ENCODE data around the gene ROMO1. TPM values are rescaled to one million over a fixed set of nuclear protein-coding genes. Genes with fewer than 3 reads are reported as not detected.

The ROMO1 gene
- total RNA-seq, 1 experiment from 2014 or later, result 207 TPM

DNA sequence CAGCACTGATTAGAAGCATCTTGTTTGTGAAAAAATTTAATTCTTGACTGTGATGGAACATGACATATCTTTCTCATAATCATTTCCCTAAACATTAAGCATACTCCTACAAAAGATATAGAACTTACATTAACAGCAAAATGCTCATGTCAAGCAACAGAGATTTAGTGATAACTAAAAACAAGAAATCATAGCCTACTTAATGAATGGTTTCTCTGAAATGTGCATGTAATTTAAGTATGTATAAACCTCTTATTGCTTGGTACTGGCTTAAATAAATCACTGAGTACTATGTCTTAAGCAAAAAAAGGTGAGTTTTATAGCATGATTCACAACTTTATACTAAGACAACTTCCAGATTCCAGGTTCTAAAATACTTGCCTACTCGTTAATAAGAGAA lies 9.3 kb downstream of the ROMO1 start:
- Histone ChIP-seq H3K9me3 (ENCODE audit: control insufficient read depth, low read depth, low read length) (no peaks in the 10 kb centered on the region), H2BK120ac (ENCODE audit: low read depth, low read length, poor library complexity, severe bottlenecking) (no peak overlapping the region), H2AK5ac (ENCODE audit: insufficient read length, low read length) (no peak overlapping the region), H4K8ac (replicated peaks; ENCODE audit: insufficient read length, low read depth, low read length) (no peak overlapping the region), H3K18ac (ENCODE audit: insufficient read length, low read depth, low read length) (no peak overlapping the region), H3K4ac (ENCODE audit: low read depth, low read length) (no peak overlapping the region), H3K56ac (ENCODE audit: insufficient read length, low read depth, low read length) (no peak overlapping the region), H2BK20ac (ENCODE audit: low read depth, low read length, poor library complexity, severe bottlenecking) (no peak overlapping the region), H3K27ac (ENCODE audit: insufficient read length, low read depth, low read length) (no peak overlapping the region), H3K4me2 (ENCODE audit: insufficient read depth, insufficient read length, low read length) (no peak overlapping the region), H4K91ac (ENCODE audit: insufficient read length, low read depth, low read length) (no peak overlapping the region), H2AFZ (ENCODE audit: low read length) (no peak overlapping the region), H3K79me1 (ENCODE audit: insufficient read depth, low read depth, low read length, poor library complexity, severe bottlenecking) (no peaks in the 10 kb centered on the region), H2BK15ac (ENCODE audit: low read depth, low read length) (no peak overlapping the region), H4K5ac (ENCODE audit: insufficient read length, low read depth, low read length) (no peak overlapping the region), H3K23me2 (ENCODE audit: insufficient read length, low read depth, low read length, poor library complexity, severe bottlenecking) (no peaks in the 10 kb centered on the region), H3K4me1 (ENCODE audit: insufficient read depth, low read length) (no peaks in the 10 kb centered on the region), H3T11ph (ENCODE audit: low read length) (no peak overlapping the region), H2BK12ac (ENCODE audit: insufficient read length, low read depth, low read length) (no peak overlapping the region), H3K9ac (ENCODE audit: extremely low read depth, insufficient read length, low read length) (no peak overlapping the region), H3K14ac (ENCODE audit: insufficient read depth, low read length) (no peak overlapping the region), H3K79me2 (ENCODE audit: insufficient read depth, low read length) (no peaks in the 10 kb centered on the region), H3K23ac (ENCODE audit: insufficient read length, low read depth, low read length) (no peak overlapping the region), H4K20me1 (ENCODE audit: control insufficient read depth, insufficient read depth, insufficient read length) (no peaks in the 10 kb centered on the region), H2BK5ac (ENCODE audit: insufficient read length, low read length) (no peak overlapping the region), H3K27me3 (ENCODE audit: insufficient read depth, low read length) (no peaks in the 10 kb centered on the region)
- no peak overlapping the region for H3K4me3 Mint-ChIP-seq
- H3K9me3 Mint-ChIP-seq, result no peaks in the 10 kb centered on the region
- no peak for TF ChIP-seq CTCF (conservative IDR thresholded peaks at IDR 0.05)
- DNase-seq, result no peak
- H3K27me3 Mint-ChIP-seq (ENCODE audit: low read depth), result no peaks in the 10 kb centered on the region
- H3K4me1 Mint-ChIP-seq, result peaks cover 3 to 7% of the 10 kb centered on the region in 2 experiments
- H3K36me3 Mint-ChIP-seq (ENCODE audit: insufficient read depth in 1 of 3, low read depth in 3 of 3), result peaks cover 51 to 91% (median 90%) of the 10 kb centered on the region in 3 experiments; a peak in 6 of 7 replicates
- H3K27ac Mint-ChIP-seq, result no peak overlapping the region; a peak in 1 of 7 replicates
- WGBS (ENCODE audit: extremely low coverage, insufficient read length, low lambda C conversion rate), result no CpG with 5 or more reads among the region's 1 CpG

All from H9 (cell line).